Astrocyte (in vitro differentiated cells and primary cell): ENCODE results near the gene RASGRP1.

Experiments used
- CTCF ChIP-seq: IDR thresholded peaks from 2 replicates; pipeline ENCODE4 v1.5.1; 2011; ENCODE audit warnings: low read depth, mild to moderate bottlenecking, inconsistent platforms, low read length, moderate library complexity; ENCODE audit not compliant: insufficient read depth
- EZH2 ChIP-seq: IDR thresholded peaks from 2 replicates; pipeline ENCODE4 v1.6.1; 2012; ENCODE audit warnings: mild to moderate bottlenecking, low read length, inconsistent platforms; ENCODE audit not compliant: insufficient read depth

GRCh38 chr15:38539008-38539343, 25.6 kb downstream of the RASGRP1 start:
- TF ChIP-seq CTCF (no peak), EZH2 (no peak)
